K562 (cell line): ENCODE measurements around the gene MADD. TPM values are rescaled to one million over a fixed set of nuclear protein-coding genes. Genes with fewer than 3 reads are reported as not detected.
A peak's percentile ranks its signal among the peaks of the same experiment; 100 is the strongest.

Experiments used
- ATAC-seq: fragments of 200-7000 bp; cut with Tn5 transposase; 3 replicates; pipeline ENCODE4 v1.9.1; 2020; ENCODE audit warnings: moderate library complexity
- BruUV-seq: library from RNA; stranded (reverse); fragments of 400-500 nt; replicated peaks from 2 replicates; lab custom pipeline; 2021; lab: Mats Ljungman, UMichigan
- CTCF ChIA-PET: fragments of 300-600 bp; formaldehyde crosslinking; extraction: SDS; loops from one replicate; lab custom pipeline; 2021; ENCODE audit warnings: low intra/inter-chr PET ratio; lab: Yijun Ruan, JAX
- POLR2A ChIA-PET: fragments of 300-600, 350-650 bp; sonication (Branson Sonifier 250); formaldehyde crosslinking; extraction: SDS; loops from one replicate; lab custom pipeline; 2021; ENCODE audit warnings: antibody characterized with exemption, inconsistent platforms; lab: Yijun Ruan, JAX
- DNase-seq, 4 experiments: peaks; one replicate each; pipeline versions ENCODE4 v3.0.0 to v3.0.0-alpha.2; 2011 to 2018; ENCODE audit warnings: low spot score in 3 of 4, mixed read lengths in 3 of 4; ENCODE audit errors: extremely low read depth in 1 of 4
- FAIRE-seq: peaks from 2 replicates; lab custom pipeline; 2011; peaks lifted over from hg19 to GRCh38; lab: Jason Lieb, UNC
- H2AFZ ChIP-seq: 2 replicates; pipeline ENCODE4 v1.6.0; 2011; ENCODE audit warnings: low read depth, low read length, control low read depth, inconsistent platforms
- H3K27ac ChIP-seq: fragments of 200-600 bp; 3 replicates; pipeline ENCODE4 v1.8.0; 2011; ENCODE audit warnings: low read depth, mild to moderate bottlenecking, control low read depth, inconsistent platforms, low read length, moderate library complexity, mixed read lengths; ENCODE audit errors: extremely low read depth
- H3K27me3 ChIP-seq, 2 experiments: fragments of 300-600 bp in 1 of 2; 2 replicates in 1 of 2; 3 replicates in 1 of 2; pipeline versions ENCODE4 v1.6.0 to v1.8.0; 2011; ENCODE audit warnings: inconsistent platforms in 2 of 2, low read length in 2 of 2, mild to moderate bottlenecking in 1 of 2, mixed read lengths in 1 of 2, moderate library complexity in 1 of 2; ENCODE audit not compliant: control insufficient read depth in 2 of 2, insufficient read depth in 2 of 2
- H3K36me3 ChIP-seq: fragments of 300-600 bp; 3 replicates; pipeline ENCODE4 v1.8.0; 2011; ENCODE audit warnings: mild to moderate bottlenecking, low read length, inconsistent platforms; ENCODE audit not compliant: control insufficient read depth, insufficient read depth
- H3K4me1 ChIP-seq, 2 experiments: fragments of 200-600 bp in 1 of 2; replicated peaks in 1 of 2; 2 replicates in 1 of 2; 3 replicates in 1 of 2; pipeline versions ENCODE4 v1.5.1 to v1.8.0; 2011; ENCODE audit warnings: inconsistent platforms in 2 of 2, low read length in 2 of 2, mild to moderate bottlenecking in 1 of 2, mixed read lengths in 1 of 2, moderate library complexity in 1 of 2; ENCODE audit not compliant: control insufficient read depth in 2 of 2, insufficient read depth in 2 of 2
- H3K4me2 ChIP-seq: 2 replicates; pipeline ENCODE4 v1.6.1; 2011; ENCODE audit warnings: low read length, control low read depth, inconsistent platforms, mixed read lengths; ENCODE audit not compliant: insufficient read depth
- H3K4me3 ChIP-seq: fragments of 200-600 bp; sonication (generic), shearing (Covaris generic); 2 replicates; pipeline ENCODE4 v1.5.1; 2016; ENCODE audit warnings: control low read depth, inconsistent platforms
- H3K79me2 ChIP-seq: fragments of 200-600 bp; 3 replicates; pipeline ENCODE4 v1.8.0; 2011; ENCODE audit warnings: low read length, inconsistent platforms; ENCODE audit not compliant: control insufficient read depth, insufficient read depth
- H3K9ac ChIP-seq, 2 experiments: 2 replicates each; pipeline versions ENCODE4 v1.6.0 to v1.6.1; 2011; ENCODE audit warnings: low read depth in 2 of 2, low read length in 2 of 2, control low read depth in 1 of 2, inconsistent platforms in 1 of 2, mild to moderate bottlenecking in 1 of 2, mixed read lengths in 1 of 2; ENCODE audit not compliant: insufficient read depth in 1 of 2
- H3K9me1 ChIP-seq: one replicate; pipeline ENCODE4 v1.6.0; 2011; ENCODE audit warnings: inconsistent platforms, mild to moderate bottlenecking, low read length, moderate library complexity; ENCODE audit not compliant: control insufficient read depth, insufficient read depth
- H3K9me3 ChIP-seq: replicated peaks from 2 replicates; pipeline ENCODE4 v1.5.1; 2011; ENCODE audit warnings: low read depth, low read length, inconsistent platforms; ENCODE audit not compliant: control insufficient read depth, insufficient read depth
- H4K20me1 ChIP-seq: replicated peaks from 2 replicates; pipeline ENCODE4 v1.6.1; 2011; ENCODE audit warnings: low read length, inconsistent platforms, mixed read lengths; ENCODE audit not compliant: control insufficient read depth, insufficient read depth
- CBFA2T2 ChIP-seq: fragments of 450-650 bp; conservative IDR thresholded peaks from 2 replicates; pipeline ENCODE4 v1.6.1; 2017; ENCODE audit warnings: mild to moderate bottlenecking
- CBFA2T3 ChIP-seq: fragments of 450-650 bp; IDR thresholded peaks from 2 replicates; pipeline ENCODE4 v1.6.1; 2017
- KDM5B ChIP-seq: fragments of 200-600 bp; sonication (generic); IDR thresholded peaks from 2 replicates; pipeline ENCODE4 v1.6.1; 2012; ENCODE audit warnings: low read depth, mild to moderate bottlenecking, moderate library complexity, low read length, control low read depth, inconsistent platforms; ENCODE audit not compliant: insufficient replicate concordance
- MEF2A ChIP-seq: IDR thresholded peaks from 2 replicates; pipeline ENCODE4 v1.6.1; 2011; ENCODE audit warnings: low read depth, mild to moderate bottlenecking, low read length, moderate library complexity; ENCODE audit not compliant: control insufficient read depth
- PRDM10 ChIP-seq: fragments of 450-650 bp; IDR thresholded peaks from 2 replicates; pipeline ENCODE4 v1.6.1; 2018; ENCODE audit not compliant: partially characterized antibody
- WGBS: fragments of 100-300 bp; shearing (Covaris generic); methylation state at CpG from one replicate; pipeline ENCODE4 v1.1.6; 2016; ENCODE audit warnings: low coverage, mixed read lengths; ENCODE audit not compliant: insufficient coverage; ENCODE audit errors: missing lambda C conversion rate; 5-methylcytosine and 5-hydroxymethylcytosine counted together
- in situ Hi-C: fragments of 300-500 bp; cut with MboI; formaldehyde crosslinking; loops from 4 replicates; pipeline ENCODE4 v1.15.0; 2018; ENCODE audit warnings: inconsistent platforms, mixed read lengths
- intact Hi-C: fragments of 100-400 bp; cut with micrococcal nuclease; formaldehyde crosslinking; loops from 2 replicates; pipeline ENCODE4 v1.14.2; 2022
- polyA plus RNA-seq, 8 experiments: library from polyadenylated mRNA; depleted of rRNA in 4 of 8; stranded (reverse) in 5 of 8; unstranded in 3 of 8; fragments of >200 nt; fragmentation: Nextera tagmentation in 2 of 8; fragmentation: Illumina TruSeq in 1 of 8; extraction: Ambion mirVana in 2 of 8; extraction: Trizol in 1 of 8; gene quantifications; 2 replicates each; pipeline versions ENCODE4 v1.2.1 to v1.2.3, GENCODE V29; 2011 to 2014; ENCODE audit warnings: inconsistent platforms in 1 of 8, missing spikeins in 1 of 8
- total RNA-seq, 7 experiments: library from RNA; depleted of rRNA in 6 of 7; stranded (reverse); fragments of >200 nt in 6 of 7; fragmentation: Illumina TruSeq in 2 of 7; extraction: Trizol in 2 of 7; gene quantifications; 2 replicates each; pipeline versions ENCODE4 v1.2.1 to v1.2.3, GENCODE V29; 2011 to 2021; ENCODE audit warnings: low replicate concordance in 1 of 7

The MADD gene
- total and polyA plus RNA-seq, 9 of the 15 experiments (the other 6 are each of a cell fraction or from before 2014, with no cell fraction given) = 0.68 to 57.6 (median 33.6) TPM

- H3K9me3 ChIP-seq = no peaks in the 10 kb centered on the region
- ChIA-PET POLR2A (interaction anchor here (0.7 to 3.9 kb wide), 2 partner anchors 8 to 865 kb away, joined by 4 to 31 read pairs; partner anchors contain the start of gene ACP2), CTCF (interaction anchor here (1.5 to 3.6 kb wide), 3 partner anchors 12 to 98 kb away, joined by 3 to 46 read pairs (median 5); no protein-coding TSS in a partner anchor)
- H3K4me1 ChIP-seq = peaks cover 38% of the 10 kb centered on the region in 2 experiments
- H3K4me2 ChIP-seq = peak overlapping the region; percentile 65
- WGBS = 44% methylated on average over 2 of the region's 2 CpGs
- in situ Hi-C loops (no loop called here), intact Hi-C loops (no loop called here)
- no TSS peak for BruUV-seq
- H3K79me2 ChIP-seq = no peaks in the 10 kb centered on the region
- no peaks in the 10 kb centered on the region for H4K20me1 ChIP-seq
- H2AFZ ChIP-seq = peak overlapping the region; percentile 86
- no peaks in the 10 kb centered on the region for H3K9me1 ChIP-seq
- H3K27me3 ChIP-seq = no peaks in the 10 kb centered on the region
- FAIRE-seq (no peak), ATAC-seq (no peak), DNase-seq (no peak)
- H3K27ac ChIP-seq = peak overlapping the region; percentile 69; the same call in 2 of the 3 replicates
- TF ChIP-seq KDM5B = no peak
- TF ChIP-seq CBFA2T2 = 0 out of 2 replicates have a peak, but pooled peaks have one; percentile 10
- TF ChIP-seq PRDM10 = peak; percentile 81
- peak; percentile 40; the same call in 1 of the 2 replicates for TF ChIP-seq CBFA2T3
- no peak for TF ChIP-seq MEF2A
- no peaks in the 10 kb centered on the region for H3K36me3 ChIP-seq
- H3K4me3 ChIP-seq = no peak overlapping the region
- H3K9ac ChIP-seq = peak overlapping the region; percentile 57 to 89; a peak in 3 of 4 replicates
These were observed 12.8 kb upstream of the MADD start for GRCh38 chr11:47257177-47257516.
